VCaP (cell line): ENCODE measurements around the gene ASF1A.
A peak's percentile ranks its signal among the peaks of the same experiment; 100 is the strongest.

ENCODE experiments used
- H3K27ac ChIP-seq: fragments of 450-650 bp; 2 replicates; pipeline ENCODE4 v1.5.1; 2017
- TF ChIP-seq, protein P1 (sequence below): fragments of 450-650 bp; conservative IDR thresholded peaks from 2 replicates; pipeline ENCODE4 v1.5.1; 2017; ENCODE audit warnings: mild to moderate bottlenecking, moderate library complexity

Gene ASF1A

DNA sequence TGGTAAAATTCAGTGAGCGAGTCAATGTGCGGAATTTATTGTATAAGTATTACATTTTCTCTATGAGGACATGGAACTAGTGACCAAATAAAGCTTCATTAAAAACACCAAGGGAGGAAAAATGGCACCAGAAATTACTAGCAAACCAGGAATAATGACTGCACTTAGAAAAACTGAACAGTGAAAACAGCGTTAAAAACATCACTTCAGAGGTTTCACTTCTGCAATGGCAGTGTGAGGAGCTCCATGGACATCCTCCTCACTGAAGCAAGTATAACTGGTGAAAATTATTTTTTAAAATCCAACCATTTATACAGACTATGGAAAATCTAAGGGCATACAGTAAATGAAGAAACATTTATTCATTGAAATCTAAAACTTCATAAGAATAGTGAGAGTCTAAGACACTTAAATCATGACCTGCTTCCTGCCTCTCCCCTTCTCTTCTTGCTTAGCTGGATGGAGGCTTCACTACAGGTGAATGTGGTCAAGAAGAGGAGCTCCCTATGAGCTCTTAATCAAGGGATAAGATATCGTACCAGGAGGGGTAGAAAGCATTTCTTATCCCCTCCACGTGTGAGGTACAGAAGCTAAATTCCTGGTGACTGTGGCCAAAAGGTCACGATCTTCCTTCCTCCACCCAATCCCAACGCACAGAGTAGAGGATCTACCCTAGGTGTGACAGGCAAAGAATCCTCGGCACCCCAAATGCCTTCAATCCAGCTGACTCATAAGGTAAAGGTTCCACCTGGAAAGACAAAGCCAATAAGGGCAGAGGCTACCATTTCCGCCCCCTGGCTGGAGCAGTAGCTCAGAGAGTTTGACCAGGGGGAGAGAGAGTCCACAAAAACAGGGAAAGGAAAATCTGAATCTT is 12.3 kb upstream of the ASF1A start:
- TF ChIP-seq, protein P1, sequence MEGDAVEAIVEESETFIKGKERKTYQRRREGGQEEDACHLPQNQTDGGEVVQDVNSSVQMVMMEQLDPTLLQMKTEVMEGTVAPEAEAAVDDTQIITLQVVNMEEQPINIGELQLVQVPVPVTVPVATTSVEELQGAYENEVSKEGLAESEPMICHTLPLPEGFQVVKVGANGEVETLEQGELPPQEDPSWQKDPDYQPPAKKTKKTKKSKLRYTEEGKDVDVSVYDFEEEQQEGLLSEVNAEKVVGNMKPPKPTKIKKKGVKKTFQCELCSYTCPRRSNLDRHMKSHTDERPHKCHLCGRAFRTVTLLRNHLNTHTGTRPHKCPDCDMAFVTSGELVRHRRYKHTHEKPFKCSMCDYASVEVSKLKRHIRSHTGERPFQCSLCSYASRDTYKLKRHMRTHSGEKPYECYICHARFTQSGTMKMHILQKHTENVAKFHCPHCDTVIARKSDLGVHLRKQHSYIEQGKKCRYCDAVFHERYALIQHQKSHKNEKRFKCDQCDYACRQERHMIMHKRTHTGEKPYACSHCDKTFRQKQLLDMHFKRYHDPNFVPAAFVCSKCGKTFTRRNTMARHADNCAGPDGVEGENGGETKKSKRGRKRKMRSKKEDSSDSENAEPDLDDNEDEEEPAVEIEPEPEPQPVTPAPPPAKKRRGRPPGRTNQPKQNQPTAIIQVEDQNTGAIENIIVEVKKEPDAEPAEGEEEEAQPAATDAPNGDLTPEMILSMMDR = no peak
- no peak overlapping the region for H3K27ac ChIP-seq

- TF ChIP-seq, protein P1 = no peak
- H3K27ac ChIP-seq = no peak overlapping the region
These were observed 11.5 kb upstream of the ASF1A start for GRCh38 chr6:118882314-118882905.

DNA sequence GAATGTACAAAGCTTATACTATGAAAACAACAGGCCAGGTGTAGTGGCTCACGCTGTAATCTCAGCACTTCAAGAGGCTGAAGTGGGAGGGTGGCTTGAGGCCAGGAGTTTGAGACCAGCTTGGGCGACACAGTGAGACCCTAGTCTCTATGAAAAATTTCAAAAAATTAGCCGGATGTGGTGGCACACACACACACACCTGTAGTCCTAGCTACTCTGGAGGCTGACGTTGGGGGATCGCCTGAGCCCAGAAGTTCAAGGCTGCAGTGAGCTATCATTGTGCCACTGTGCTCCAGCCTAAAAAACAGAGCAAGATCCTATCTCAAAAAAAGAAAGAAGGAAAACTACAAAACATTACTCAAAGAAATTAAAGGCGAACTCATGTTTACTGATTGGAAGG is 7.3 kb upstream of the ASF1A start:
- TF ChIP-seq, protein P1 = no peak
- H3K27ac ChIP-seq = no peak overlapping the region

- no peak overlapping the region for H3K27ac ChIP-seq
- TF ChIP-seq, protein P1 = no peak
These were observed 4.8 kb upstream of the ASF1A start for GRCh38 chr6:118889163-118889562.

- peak overlapping the region; percentile 97; the same call in 1 of the 2 replicates for H3K27ac ChIP-seq
- TF ChIP-seq, protein P1 = no peak
These were observed 2.8 kb upstream of the ASF1A start for GRCh38 chr6:118890997-118891790.

DNA sequence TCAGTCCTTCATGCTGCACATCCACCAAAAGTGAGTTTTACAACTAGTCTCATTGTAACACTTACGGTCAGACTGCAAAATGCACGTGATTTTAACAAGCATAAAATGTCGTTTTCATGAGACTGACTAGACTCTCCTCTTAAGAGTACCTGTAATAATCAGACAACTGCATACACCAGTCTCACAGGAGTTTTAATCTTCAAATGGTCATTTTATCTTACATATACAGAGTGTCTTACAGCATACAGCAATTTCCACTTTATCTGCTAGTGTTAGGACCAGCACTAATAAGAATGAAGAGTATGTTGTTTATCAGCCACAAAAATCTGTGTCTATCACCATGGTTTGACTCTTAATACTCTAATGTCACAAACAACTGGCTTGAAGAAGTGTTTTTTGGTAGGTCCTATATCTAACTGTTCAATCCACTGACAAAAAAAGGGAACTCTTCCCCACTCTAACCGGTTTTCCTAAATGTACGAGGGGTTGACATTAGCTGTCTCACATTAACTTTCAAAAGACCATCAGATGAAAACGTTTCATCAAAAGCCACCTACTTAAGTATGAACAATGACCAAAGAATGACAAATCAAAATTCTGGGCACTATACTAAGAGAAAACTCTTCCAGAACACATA is 1.5 kb upstream of the ASF1A start:
- TF ChIP-seq, protein P1 = no peak
- H3K27ac ChIP-seq = peak overlapping the region; percentile 97
